WERI-Rb-1 (cell line): Measurements from ENCODE around the gene PRX.
A peak's percentile ranks its signal among the peaks of the same experiment; 100 is the strongest.

Experiments used
- DNase-seq: peaks from one replicate; pipeline ENCODE4 v3.0.0-alpha.2; 2020
- H3K27ac ChIP-seq: fragments of 250-450 bp; sonication (Bioruptor Pico); 2 replicates; pipeline ENCODE4 v1.5.1; 2020; ENCODE audit warnings: mild to moderate bottlenecking, moderate library complexity
- H3K27me3 ChIP-seq: fragments of 250-450 bp; sonication (Bioruptor Pico); 2 replicates; pipeline ENCODE4 v1.5.1; 2021; ENCODE audit warnings: mild to moderate bottlenecking, low read depth, moderate library complexity; ENCODE audit not compliant: insufficient read depth, severe bottlenecking
- H3K36me3 ChIP-seq: fragments of 250-450 bp; sonication (Bioruptor Pico); 2 replicates; pipeline ENCODE4 v1.5.1; 2020; ENCODE audit warnings: mild to moderate bottlenecking, moderate library complexity
- H3K4me3 ChIP-seq: 2 replicates; pipeline ENCODE4 v1.5.1; 2011; ENCODE audit warnings: low read depth, mild to moderate bottlenecking, control low read depth, low read length
- H3K9me3 ChIP-seq: fragments of 250-450 bp; sonication (Bioruptor Pico); 2 replicates; pipeline ENCODE4 v1.5.1; 2021; ENCODE audit warnings: mild to moderate bottlenecking, moderate library complexity; ENCODE audit not compliant: severe bottlenecking
- CTCF ChIP-seq: IDR thresholded peaks from 2 replicates; pipeline ENCODE4 v1.5.1; 2011; ENCODE audit warnings: low read depth, mild to moderate bottlenecking, control low read depth, inconsistent platforms, low read length

Gene PRX

GRCh38 chr19:40417643-40417981, 4.4 kb upstream of the PRX start:
- no peak for DNase-seq
- Histone ChIP-seq H3K27ac (no peak overlapping the region), H3K27me3 (no peaks in the 10 kb centered on the region), H3K9me3 (no peaks in the 10 kb centered on the region), H3K36me3 (no peaks in the 10 kb centered on the region), H3K4me3 (no peak overlapping the region)
- no peak for TF ChIP-seq CTCF

GRCh38 chr19:40416918-40417642, 3.9 kb upstream of the PRX start:
- peak; percentile 36 for DNase-seq
- H3K27ac ChIP-seq: no peak overlapping the region
- H3K36me3 ChIP-seq: no peaks in the 10 kb centered on the region
- H3K27me3 ChIP-seq: no peaks in the 10 kb centered on the region
- H3K9me3 ChIP-seq: no peaks in the 10 kb centered on the region
- H3K4me3 ChIP-seq: no peak overlapping the region
- TF ChIP-seq CTCF: no peak

- no peak for DNase-seq
- TF ChIP-seq CTCF: no peak
- Histone ChIP-seq H3K4me3 (no peak overlapping the region), H3K36me3 (no peaks in the 10 kb centered on the region), H3K27me3 (no peaks in the 10 kb centered on the region), H3K27ac (no peak overlapping the region), H3K9me3 (no peaks in the 10 kb centered on the region)
These were observed 2.6 kb upstream of the PRX start for GRCh38 chr19:40415768-40416167.

GRCh38 chr19:40414542-40415535, 1.7 kb upstream of the PRX start:
- TF ChIP-seq CTCF: no peak
- Histone ChIP-seq H3K4me3 (no peak overlapping the region), H3K36me3 (no peaks in the 10 kb centered on the region), H3K27ac (no peak overlapping the region), H3K9me3 (no peaks in the 10 kb centered on the region), H3K27me3 (no peaks in the 10 kb centered on the region)
- DNase-seq: no peak

- DNase-seq: no peak
- TF ChIP-seq CTCF: no peak
- Histone ChIP-seq H3K36me3 (no peaks in the 10 kb centered on the region), H3K27me3 (no peaks in the 10 kb centered on the region), H3K4me3 (no peak overlapping the region), H3K9me3 (no peaks in the 10 kb centered on the region), H3K27ac (no peak overlapping the region)
These were observed 312 bp downstream of the PRX start for GRCh38 chr19:40412866-40413265.
